Panc1 (cell line): Measurements from ENCODE around the gene TERB2. TPM values are rescaled to one million over a fixed set of nuclear protein-coding genes. Genes with fewer than 3 reads are reported as not detected.
"Not testable (repeated sequence)": the region's sequence is repeated elsewhere in the genome, so short reads cannot be mapped to it uniquely, and the experiment has no call there.

Experiments
- ATAC-seq: fragments of 200-7000 bp; cut with Tn5 transposase; 2 replicates; pipeline ENCODE4 v1.9.1; 2020; ENCODE audit warnings: mild to moderate bottlenecking, moderate library complexity
- BruUV-seq: library from RNA; stranded (reverse); fragments of 400-500 nt; replicated peaks from 2 replicates; lab custom pipeline; 2021; lab: Mats Ljungman, UMichigan
- CTCF ChIA-PET: fragments of 300-600 bp; sonication (Branson Sonifier 250); formaldehyde crosslinking; loops from one replicate; lab custom pipeline; 2022; ENCODE audit warnings: antibody characterized with exemption; lab: Charles Lee
- POLR2A ChIA-PET: fragments of 300-600 bp; sonication (Branson Sonifier 250); formaldehyde crosslinking; loops from one replicate; lab custom pipeline; 2022; ENCODE audit warnings: antibody characterized with exemption; lab: Charles Lee
- DNase-seq: peaks from one replicate; pipeline ENCODE4 v3.0.0-alpha.2; 2010; ENCODE audit warnings: low read depth, low spot score
- H3K27ac ChIP-seq: 2 replicates; pipeline ENCODE4 v1.5.1; 2011; ENCODE audit warnings: mild to moderate bottlenecking, low read length, inconsistent platforms
- H3K27me3 ChIP-seq: fragments of 200-500 bp; sonication (Bioruptor generic); 2 replicates; pipeline ENCODE4 v1.6.0; 2014; ENCODE audit warnings: low read length, inconsistent platforms; ENCODE audit not compliant: control insufficient read depth, insufficient read depth
- H3K36me3 ChIP-seq: fragments of 200-500 bp; sonication (Bioruptor generic); 2 replicates; pipeline ENCODE4 v1.5.1; 2014; ENCODE audit warnings: inconsistent platforms, mild to moderate bottlenecking, low read length, moderate library complexity; ENCODE audit not compliant: control insufficient read depth, insufficient read depth
- H3K4me1 ChIP-seq: 2 replicates; pipeline ENCODE4 v1.5.1; 2011; ENCODE audit warnings: inconsistent platforms, mild to moderate bottlenecking, low read length, moderate library complexity; ENCODE audit not compliant: control insufficient read depth, insufficient read depth
- H3K4me3 ChIP-seq, 2 experiments: 2 replicates each; pipeline ENCODE4 v1.5.1; 2011 to 2012; ENCODE audit warnings: low read depth in 2 of 2, low read length in 2 of 2, mild to moderate bottlenecking in 2 of 2, inconsistent platforms in 1 of 2, moderate library complexity in 1 of 2
- H3K9me3 ChIP-seq: fragments of 200-500 bp; sonication (Bioruptor generic); 2 replicates; pipeline ENCODE4 v1.5.1; 2014; ENCODE audit warnings: low read depth, mild to moderate bottlenecking, inconsistent platforms, low read length, moderate library complexity; ENCODE audit not compliant: control insufficient read depth, insufficient read depth
- CTCF ChIP-seq: fragments of 450-650 bp; IDR thresholded peaks from 2 replicates; pipeline ENCODE4 v1.5.1; 2017; ENCODE audit warnings: mild to moderate bottlenecking
- POLR2AphosphoS5 ChIP-seq: IDR thresholded peaks from 2 replicates; pipeline ENCODE4 v1.6.1; 2012; ENCODE audit warnings: mild to moderate bottlenecking, low read depth, low read length, moderate library complexity
- REST ChIP-seq, 2 experiments: IDR thresholded peaks; 2 replicates each; pipeline ENCODE4 v1.6.1; 2011 to 2012; ENCODE audit warnings: low read depth in 2 of 2, control low read depth in 1 of 2, low read length in 1 of 2, mild to moderate bottlenecking in 1 of 2, moderate library complexity in 1 of 2; ENCODE audit not compliant: insufficient read depth in 1 of 2
- SIN3A ChIP-seq: IDR thresholded peaks from 2 replicates; pipeline ENCODE4 v1.6.1; 2012; ENCODE audit warnings: low read depth, mild to moderate bottlenecking, low read length, moderate library complexity, borderline replicate concordance; ENCODE audit not compliant: insufficient read depth
- TCF7L2 ChIP-seq: IDR thresholded peaks from 2 replicates; pipeline ENCODE4 v1.6.1; 2011; ENCODE audit warnings: mild to moderate bottlenecking, low read depth, low read length, inconsistent platforms
- in situ Hi-C: cut with HindIII; loops from 2 replicates; pipeline ENCODE4 v1.10.0; 2016; ENCODE audit warnings: low sequenced_read_pairs, low pct_unique_long_range_greater_than_20kb
- intact Hi-C: fragments of 100-400 bp; cut with micrococcal nuclease; formaldehyde crosslinking; loops from one replicate; pipeline ENCODE4 v1.10.0; 2022; ENCODE audit not compliant: unreplicated experiment
- total RNA-seq: library from RNA; stranded (reverse); gene quantifications from one replicate; pipeline ENCODE4 v1.2.1, GENCODE V29; 2021; ENCODE audit not compliant: unreplicated experiment

TERB2 gene
- total RNA-seq, 1 experiment from 2014 or later = not detected

GRCh38 chr15:44997632-44998031 is 41.1 kb downstream of the TERB2 start:
- BruUV-seq, DNase-seq, H3K27ac ChIP-seq, in situ Hi-C loops, H3K27me3 ChIP-seq, H3K4me3 ChIP-seq, H3K4me1 ChIP-seq, ATAC-seq, H3K36me3 ChIP-seq, CTCF ChIA-PET, intact Hi-C loops, H3K9me3 ChIP-seq: not testable (repeated sequence)
- POLR2A ChIA-PET = interaction anchor here (0.6 kb wide), 1 partner anchor 81 kb away, joined by 10 read pairs; no protein-coding TSS in a partner anchor

GRCh38 chr15:44999105-44999504 is 42.6 kb downstream of the TERB2 start:
- no peak for DNase-seq
- BruUV-seq = no TSS peak
- CTCF ChIA-PET = no interaction called here
- H3K9me3 ChIP-seq = no peaks in the 10 kb centered on the region
- H3K4me1 ChIP-seq = no peaks in the 10 kb centered on the region
- no peak for ATAC-seq
- H3K27ac ChIP-seq = no peak overlapping the region
- intact Hi-C loops = no loop called here
- in situ Hi-C loops = no loop called here
- no peak overlapping the region for H3K4me3 ChIP-seq
- H3K36me3 ChIP-seq = no peaks in the 10 kb centered on the region
- no peaks in the 10 kb centered on the region for H3K27me3 ChIP-seq
- TF ChIP-seq CTCF (no peak), SIN3A (no peak), REST (IDR thresholded peaks at IDR 0.05; ENCODE audit: insufficient read depth in 1 of 2, low read depth in 2 of 2, low read length in 1 of 2) (no peak), POLR2AphosphoS5 (no peak), TCF7L2 (no peak)
- POLR2A ChIA-PET = no interaction called here

GRCh38 chr15:45001180-45001579 is 44.7 kb downstream of the TERB2 start:
- BruUV-seq, intact Hi-C loops, H3K36me3 ChIP-seq, in situ Hi-C loops, POLR2A ChIA-PET, DNase-seq, H3K9me3 ChIP-seq, H3K4me3 ChIP-seq, H3K4me1 ChIP-seq, H3K27ac ChIP-seq, H3K27me3 ChIP-seq, CTCF ChIA-PET, ATAC-seq: not testable (repeated sequence)

- H3K36me3 ChIP-seq, in situ Hi-C loops, H3K27ac ChIP-seq, H3K9me3 ChIP-seq, POLR2A ChIA-PET, H3K4me1 ChIP-seq, H3K27me3 ChIP-seq, intact Hi-C loops, CTCF ChIA-PET, ATAC-seq, BruUV-seq, DNase-seq, H3K4me3 ChIP-seq: not testable (repeated sequence)
Observed at GRCh38 chr15:45003731-45004410, 47.4 kb downstream of the TERB2 start.

GRCh38 chr15:45004590-45005175 is 48.2 kb downstream of the TERB2 start:
- H3K36me3 ChIP-seq, CTCF ChIA-PET, in situ Hi-C loops, H3K27ac ChIP-seq, BruUV-seq, intact Hi-C loops, H3K4me1 ChIP-seq, POLR2A ChIA-PET, H3K27me3 ChIP-seq, H3K9me3 ChIP-seq, ATAC-seq, H3K4me3 ChIP-seq, DNase-seq: not testable (repeated sequence)
